Activated CD4-positive, CD25-positive, alpha-beta regulatory T cell (primary cell): ENCODE measurements around the gene ABCC1.
"Not testable (repeated sequence)": the region's sequence is repeated elsewhere in the genome, so short reads cannot be mapped to it uniquely, and the experiment has no call there.

Source experiments
- DNase-seq, 4 experiments: peaks; one replicate each; lab custom pipeline; 2025; lab: John Stamatoyannopoulos, UW

ABCC1 gene

GRCh38 chr16:16189842-16190241, 240.4 kb downstream of the ABCC1 start:
- DNase-seq, result no peak

DNA sequence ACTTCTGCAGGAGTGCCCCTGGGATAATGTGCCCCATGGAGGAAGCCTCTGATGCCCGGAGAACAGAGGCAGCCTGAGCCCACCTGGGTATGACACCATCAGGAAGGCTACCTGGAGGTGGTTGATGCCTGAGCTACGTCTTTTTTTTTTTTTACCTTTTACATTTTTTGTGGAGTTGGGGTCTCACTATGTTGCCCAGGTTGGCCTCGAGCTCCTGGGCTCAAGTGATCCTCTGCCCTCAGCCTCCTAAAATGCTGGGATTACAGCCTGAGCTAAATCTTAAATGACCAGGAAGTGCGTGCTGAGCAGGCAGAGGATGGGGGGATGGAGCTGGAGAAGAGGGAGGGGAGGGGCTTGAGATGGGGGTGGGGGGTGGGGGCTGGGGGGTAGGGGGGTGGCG, 241.1 kb downstream of the ABCC1 start:
- no peak for DNase-seq

DNA sequence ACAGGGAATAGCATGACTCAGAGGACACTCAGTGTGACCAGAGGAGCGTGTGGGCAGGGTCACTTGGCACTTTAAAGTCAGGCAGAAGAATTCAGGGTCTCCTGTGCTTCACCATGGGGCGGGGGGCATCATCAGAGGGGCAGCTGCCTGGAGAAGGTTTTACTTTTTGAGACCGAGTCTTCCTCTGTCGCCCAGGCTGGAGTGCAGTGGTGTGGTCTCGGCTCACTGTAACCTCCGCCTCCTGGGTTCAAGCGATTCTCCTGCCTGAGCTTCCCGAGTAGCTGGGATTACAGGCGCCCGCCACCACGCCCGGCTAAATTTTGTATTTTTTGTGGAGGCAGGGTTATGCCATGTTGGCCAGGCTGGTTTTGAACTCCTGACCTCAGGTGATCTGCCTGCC, 241.6 kb downstream of the ABCC1 start:
- not testable (repeated sequence) for DNase-seq

- DNase-seq, result no peak
Observed at GRCh38 chr16:16191493-16192167, 242.2 kb downstream of the ABCC1 start.
